Peyer's patch (tissue), 4 donors: ENCODE results near the gene CDKN2C. TPM values are rescaled to one million over a fixed set of nuclear protein-coding genes. Genes with fewer than 3 reads are reported as not detected.
"Not testable (repeated sequence)": the region's sequence is repeated elsewhere in the genome, so short reads cannot be mapped to it uniquely, and the experiment has no call there.

Source experiments
- DNase-seq, 3 donors: peaks; one replicate each; pipeline ENCODE4 v3.0.0-alpha.2; 2017 to 2019
- H3K27ac ChIP-seq, 4 donors: fragments of 200-600 bp; sonication (generic); one replicate each; pipeline ENCODE4 v1.5.1; 2016 to 2019
- H3K27me3 ChIP-seq, 2 donors: fragments of 200-600 bp; sonication (generic); one replicate each; pipeline ENCODE4 v1.5.1; 2019
- H3K36me3 ChIP-seq, 3 donors: fragments of 200-600 bp; sonication (generic); one replicate each; pipeline ENCODE4 v1.5.1; 2016 to 2019
- H3K4me1 ChIP-seq, 4 donors: fragments of 200-600 bp; sonication (generic); one replicate each; pipeline ENCODE4 v1.5.1; 2016 to 2019
- H3K4me3 ChIP-seq, 4 donors: fragments of 200-600 bp; sonication (generic); 1 replicate in 3 of 4; 2 replicates in 1 of 4; pipeline ENCODE4 v1.5.1; 2016 to 2019; ENCODE audit warnings: mild to moderate bottlenecking in 1 of 4
- H3K9me3 ChIP-seq, 4 donors: fragments of 200-600 bp; sonication (generic); one replicate each; pipeline ENCODE4 v1.5.1; 2016 to 2019; ENCODE audit warnings: mild to moderate bottlenecking in 1 of 4
- CTCF ChIP-seq, 6 experiments: fragments of 450-650 bp in 4 of 6; fragments of 200-600 bp in 2 of 6; sonication (generic) in 1 of 6; IDR thresholded peaks; one replicate each; pipeline ENCODE4 v1.5.1; 2017 to 2019; ENCODE audit warnings: antibody characterized with exemption in 6 of 6, mild to moderate bottlenecking in 3 of 6, moderate library complexity in 1 of 6
- POLR2A ChIP-seq, 2 donors: fragments of 450-650 bp; IDR thresholded peaks; one replicate each; pipeline ENCODE4 v1.5.1; 2017; ENCODE audit warnings: antibody characterized with exemption in 2 of 2, mild to moderate bottlenecking in 2 of 2, moderate library complexity in 2 of 2
- total RNA-seq, 4 donors: library from RNA; depleted of rRNA; stranded (reverse); fragments of >200 nt; gene quantifications; one replicate each; pipeline ENCODE4 v1.1.0, GENCODE V29; 2016

Gene CDKN2C
- total RNA-seq, 4 donors from 2014 or later, result 5.8 to 14.5 (median 9.5) TPM

GRCh38 chr1:50930193-50930592 is 39.9 kb upstream of the CDKN2C start:
- peaks cover 0 to 4% (median 0%) of the 10 kb centered on the region in 3 donors for H3K36me3 ChIP-seq
- no peaks in the 10 kb centered on the region for H3K4me1 ChIP-seq
- H3K27ac ChIP-seq, result no peak overlapping the region
- no peaks in the 10 kb centered on the region for H3K9me3 ChIP-seq
- no peak for TF ChIP-seq CTCF (IDR thresholded peaks at IDR 0.05)
- TF ChIP-seq POLR2A (IDR thresholded peaks at IDR 0.05), result no peak
- H3K27me3 ChIP-seq, result no peaks in the 10 kb centered on the region
- DNase-seq, result no peak
- no peak overlapping the region for H3K4me3 ChIP-seq

- Histone ChIP-seq H3K27ac (no peak overlapping the region), H3K4me1 (no peaks in the 10 kb centered on the region), H3K9me3 (no peaks in the 10 kb centered on the region), H3K27me3 (no peaks in the 10 kb centered on the region), H3K4me3 (no peak overlapping the region), H3K36me3 (peaks cover 0 to 4% (median 0%) of the 10 kb centered on the region in 3 donors)
- no peak for DNase-seq
- TF ChIP-seq POLR2A (IDR thresholded peaks at IDR 0.05), result no peak
- no peak for TF ChIP-seq CTCF (IDR thresholded peaks at IDR 0.05)
These were observed 38.9 kb upstream of the CDKN2C start for GRCh38 chr1:50930965-50931737.

- DNase-seq, result not testable (repeated sequence)
These were observed 38.0 kb upstream of the CDKN2C start for GRCh38 chr1:50932043-50932442.

GRCh38 chr1:50933770-50934169 is 36.3 kb upstream of the CDKN2C start:
- not testable (repeated sequence) for DNase-seq, H3K27ac ChIP-seq, H3K9me3 ChIP-seq, H3K4me3 ChIP-seq, H3K36me3 ChIP-seq, H3K4me1 ChIP-seq, H3K27me3 ChIP-seq

More at GRCh38 chr1:50932043-50932442, 38.0 kb upstream of the CDKN2C start:
- not testable (repeated sequence) for H3K36me3 ChIP-seq, H3K27ac ChIP-seq, H3K9me3 ChIP-seq, H3K4me1 ChIP-seq, H3K4me3 ChIP-seq, H3K27me3 ChIP-seq

- Histone ChIP-seq H3K36me3 (no peaks in the 10 kb centered on the region), H3K27ac (no peak overlapping the region), H3K4me1 (no peaks in the 10 kb centered on the region), H3K4me3 (no peak overlapping the region), H3K9me3 (no peaks in the 10 kb centered on the region), H3K27me3 (no peaks in the 10 kb centered on the region)
- no peak for TF ChIP-seq POLR2A (IDR thresholded peaks at IDR 0.05)
- no peak for TF ChIP-seq CTCF (IDR thresholded peaks at IDR 0.05)
- DNase-seq, result no peak
These were observed 35.2 kb upstream of the CDKN2C start for GRCh38 chr1:50934838-50935237.

GRCh38 chr1:50935276-50935675 is 34.8 kb upstream of the CDKN2C start:
- H3K4me3 ChIP-seq, H3K27ac ChIP-seq, DNase-seq, H3K4me1 ChIP-seq, H3K36me3 ChIP-seq, H3K27me3 ChIP-seq, H3K9me3 ChIP-seq: not testable (repeated sequence)

GRCh38 chr1:50936321-50936720 is 33.7 kb upstream of the CDKN2C start:
- TF ChIP-seq POLR2A (IDR thresholded peaks at IDR 0.05) (no peak), CTCF (IDR thresholded peaks at IDR 0.05) (no peak)
- no peaks in the 10 kb centered on the region for H3K9me3 ChIP-seq
- no peaks in the 10 kb centered on the region for H3K27me3 ChIP-seq
- no peak overlapping the region for H3K27ac ChIP-seq
- H3K4me3 ChIP-seq, result no peak overlapping the region
- H3K36me3 ChIP-seq, result no peaks in the 10 kb centered on the region
- H3K4me1 ChIP-seq, result no peaks in the 10 kb centered on the region
- no peak for DNase-seq
